ENCODE measurements around the gene NFAT5. TPM values are rescaled to one million over a fixed set of nuclear protein-coding genes. Genes with fewer than 3 reads are reported as not detected.

Gene NFAT5
- total RNA-seq, 1 experiment from 2014 or later: 21.0 TPM

DNA sequence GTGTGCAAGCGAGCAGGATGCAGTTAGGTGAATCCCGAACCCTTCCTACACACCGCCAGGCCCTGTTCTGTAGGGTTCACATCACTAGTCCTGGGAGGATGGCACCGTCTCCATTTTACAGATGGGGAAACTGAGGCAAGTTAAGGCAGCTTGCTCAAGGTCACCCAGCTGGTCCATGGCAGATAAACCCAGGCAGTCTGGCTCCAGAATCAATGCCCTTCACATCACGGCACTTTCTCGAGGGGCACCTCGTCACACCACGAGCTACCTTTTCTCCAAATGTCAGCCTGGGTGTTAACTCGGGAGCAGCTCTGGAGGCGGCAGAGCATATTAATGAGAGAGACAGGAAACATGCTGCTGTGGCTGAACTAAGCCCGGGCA is 179.5 kb downstream of the NFAT5 start:
- H3K27me3 ChIP-seq (ENCODE audit: insufficient read depth, low read length): no peaks in the 10 kb centered on the region
- no peak for DNase-seq
- H2AFZ ChIP-seq (ENCODE audit: low read length): no peak overlapping the region
- H3T11ph ChIP-seq (ENCODE audit: low read length): no peak overlapping the region
- no peaks in the 10 kb centered on the region for H3K23me2 ChIP-seq (ENCODE audit: insufficient read length, low read depth, low read length, poor library complexity, severe bottlenecking)
- no peak overlapping the region for H2BK20ac ChIP-seq (ENCODE audit: low read depth, low read length, poor library complexity, severe bottlenecking)
- no peaks in the 10 kb centered on the region for H3K4me1 ChIP-seq (ENCODE audit: insufficient read depth, low read length)
- H4K8ac ChIP-seq (replicated peaks; ENCODE audit: insufficient read length, low read depth, low read length): no peak overlapping the region
- TF ChIP-seq, protein P1, sequence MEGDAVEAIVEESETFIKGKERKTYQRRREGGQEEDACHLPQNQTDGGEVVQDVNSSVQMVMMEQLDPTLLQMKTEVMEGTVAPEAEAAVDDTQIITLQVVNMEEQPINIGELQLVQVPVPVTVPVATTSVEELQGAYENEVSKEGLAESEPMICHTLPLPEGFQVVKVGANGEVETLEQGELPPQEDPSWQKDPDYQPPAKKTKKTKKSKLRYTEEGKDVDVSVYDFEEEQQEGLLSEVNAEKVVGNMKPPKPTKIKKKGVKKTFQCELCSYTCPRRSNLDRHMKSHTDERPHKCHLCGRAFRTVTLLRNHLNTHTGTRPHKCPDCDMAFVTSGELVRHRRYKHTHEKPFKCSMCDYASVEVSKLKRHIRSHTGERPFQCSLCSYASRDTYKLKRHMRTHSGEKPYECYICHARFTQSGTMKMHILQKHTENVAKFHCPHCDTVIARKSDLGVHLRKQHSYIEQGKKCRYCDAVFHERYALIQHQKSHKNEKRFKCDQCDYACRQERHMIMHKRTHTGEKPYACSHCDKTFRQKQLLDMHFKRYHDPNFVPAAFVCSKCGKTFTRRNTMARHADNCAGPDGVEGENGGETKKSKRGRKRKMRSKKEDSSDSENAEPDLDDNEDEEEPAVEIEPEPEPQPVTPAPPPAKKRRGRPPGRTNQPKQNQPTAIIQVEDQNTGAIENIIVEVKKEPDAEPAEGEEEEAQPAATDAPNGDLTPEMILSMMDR (conservative IDR thresholded peaks at IDR 0.05): no peak
- H2BK12ac ChIP-seq (ENCODE audit: insufficient read length, low read depth, low read length): no peak overlapping the region
- Mint-ChIP-seq H3K27ac (no peak overlapping the region), H3K4me1 (no peaks in the 10 kb centered on the region), H3K9me3 (no peaks in the 10 kb centered on the region), H3K36me3 (ENCODE audit: insufficient read depth in 1 of 3, low read depth in 3 of 3) (peaks cover 71 to 93% (median 88%) of the 10 kb centered on the region in 3 experiments; a peak in 6 of 7 replicates), H3K27me3 (ENCODE audit: low read depth) (peaks cover 1% of the 10 kb centered on the region; the same call in 1 of the 2 replicates), H3K4me3 (no peak overlapping the region)
- WGBS (ENCODE audit: extremely low coverage, insufficient read length, low lambda C conversion rate): no CpG with 5 or more reads among the region's 11 CpGs
- no peak overlapping the region for H4K5ac ChIP-seq (ENCODE audit: insufficient read length, low read depth, low read length)
- no peak overlapping the region for H3K27ac ChIP-seq (ENCODE audit: insufficient read length, low read depth, low read length)
- no peak overlapping the region for H3K56ac ChIP-seq (ENCODE audit: insufficient read length, low read depth, low read length)
- no peak overlapping the region for H3K9ac ChIP-seq (ENCODE audit: extremely low read depth, insufficient read length, low read length)
- H3K79me1 ChIP-seq (ENCODE audit: insufficient read depth, low read depth, low read length, poor library complexity, severe bottlenecking): no peaks in the 10 kb centered on the region
- H4K20me1 ChIP-seq (ENCODE audit: control insufficient read depth, insufficient read depth, insufficient read length): no peaks in the 10 kb centered on the region
- H3K9me3 ChIP-seq (ENCODE audit: control insufficient read depth, low read depth, low read length): no peaks in the 10 kb centered on the region
- H2BK5ac ChIP-seq (ENCODE audit: insufficient read length, low read length): no peak overlapping the region
- no peak overlapping the region for H2BK15ac ChIP-seq (ENCODE audit: low read depth, low read length)
- H3K23ac ChIP-seq (ENCODE audit: insufficient read length, low read depth, low read length): no peak overlapping the region
- no peak overlapping the region for H3K14ac ChIP-seq (ENCODE audit: insufficient read depth, low read length)
- H3K18ac ChIP-seq (ENCODE audit: insufficient read length, low read depth, low read length): no peak overlapping the region
- no peak overlapping the region for H4K91ac ChIP-seq (ENCODE audit: insufficient read length, low read depth, low read length)
- H2AK5ac ChIP-seq (ENCODE audit: insufficient read length, low read length): no peak overlapping the region
- H3K4me2 ChIP-seq (ENCODE audit: insufficient read depth, insufficient read length, low read length): no peak overlapping the region
- H3K4ac ChIP-seq (ENCODE audit: low read depth, low read length): no peak overlapping the region
- no peak overlapping the region for H2BK120ac ChIP-seq (ENCODE audit: low read depth, low read length, poor library complexity, severe bottlenecking)
- H3K79me2 ChIP-seq (ENCODE audit: insufficient read depth, low read length): no peaks in the 10 kb centered on the region

Data from H9 (cell line).